Stimulated activated CD4-positive, alpha-beta T cell treated with anti-CD3 and anti-CD28 coated beads, Interleukin-12 subunit alpha, Interleukin-12 subunit beta, amount 100 ng/mL, for 4 hours (primary cell): Measurements from ENCODE around the gene CDCA4.
"Not testable (repeated sequence)": the region's sequence is repeated elsewhere in the genome, so short reads cannot be mapped to it uniquely, and the experiment has no call there.

Experiments
- DNase-seq: peaks from one replicate; pipeline ENCODE4 v3.0.0-alpha.2; 2020

CDCA4 gene

GRCh38 chr14:105030836-105031396 is 10.0 kb upstream of the CDCA4 start:
- no peak for DNase-seq

- no peak for DNase-seq
Observed at GRCh38 chr14:105030194-105030593, 9.3 kb upstream of the CDCA4 start.

DNA sequence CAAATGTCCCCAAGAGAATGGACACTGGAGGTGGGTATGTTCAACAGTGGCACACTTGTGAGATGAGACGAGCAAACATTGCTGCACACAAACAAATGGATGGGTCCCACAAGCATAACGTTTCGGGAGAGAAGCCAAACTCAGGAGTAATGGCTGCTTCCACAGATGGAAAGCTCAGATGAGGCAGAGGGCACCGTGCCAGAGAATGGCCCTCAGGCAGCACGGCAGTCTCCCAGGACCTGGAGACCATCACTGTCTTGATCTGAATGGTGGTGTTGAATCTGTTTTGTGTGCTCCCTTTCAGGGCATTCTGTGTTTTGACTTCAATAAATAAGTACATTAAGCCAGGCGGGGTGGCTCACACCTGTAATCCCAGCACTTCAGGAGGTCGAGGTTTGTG is 8.5 kb upstream of the CDCA4 start:
- no peak for DNase-seq

DNA sequence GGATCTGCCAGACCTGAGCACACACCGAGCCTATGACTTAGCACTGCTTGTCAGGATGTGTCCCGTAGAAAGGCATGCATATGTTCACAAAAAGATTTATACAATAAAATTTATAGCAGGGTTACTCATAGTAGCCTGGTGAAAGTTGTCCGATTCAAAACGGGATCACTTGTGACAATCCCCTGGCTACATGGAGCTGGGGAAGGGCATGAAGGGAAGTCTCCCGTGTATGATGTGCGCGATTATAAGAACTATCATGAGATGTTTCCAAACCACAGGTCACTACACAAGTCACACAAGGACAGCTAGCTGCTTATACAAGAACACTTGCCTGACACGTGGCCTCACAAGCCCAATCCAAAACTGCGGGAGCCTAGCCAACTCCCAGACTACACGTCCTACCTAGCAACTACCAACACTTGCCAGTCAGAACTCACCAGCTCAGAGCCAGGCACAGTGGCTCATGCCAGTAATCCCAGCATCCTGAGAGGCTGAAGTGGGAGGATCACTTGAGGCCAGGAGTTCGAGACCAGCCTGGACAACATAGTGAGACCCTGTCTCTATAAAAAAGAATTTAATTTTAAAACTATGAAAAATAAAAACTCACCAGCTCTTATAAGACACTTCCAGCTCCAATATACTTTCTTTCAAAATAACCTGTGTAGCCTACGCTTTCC is 7.5 kb upstream of the CDCA4 start:
- DNase-seq, result no peak

- not testable (repeated sequence) for DNase-seq
Observed at GRCh38 chr14:105027718-105028117, 6.8 kb upstream of the CDCA4 start.

- no peak for DNase-seq
Observed at GRCh38 chr14:105026802-105027563, 6.1 kb upstream of the CDCA4 start.

GRCh38 chr14:105026033-105026785 is 5.3 kb upstream of the CDCA4 start:
- DNase-seq, result no peak

DNA sequence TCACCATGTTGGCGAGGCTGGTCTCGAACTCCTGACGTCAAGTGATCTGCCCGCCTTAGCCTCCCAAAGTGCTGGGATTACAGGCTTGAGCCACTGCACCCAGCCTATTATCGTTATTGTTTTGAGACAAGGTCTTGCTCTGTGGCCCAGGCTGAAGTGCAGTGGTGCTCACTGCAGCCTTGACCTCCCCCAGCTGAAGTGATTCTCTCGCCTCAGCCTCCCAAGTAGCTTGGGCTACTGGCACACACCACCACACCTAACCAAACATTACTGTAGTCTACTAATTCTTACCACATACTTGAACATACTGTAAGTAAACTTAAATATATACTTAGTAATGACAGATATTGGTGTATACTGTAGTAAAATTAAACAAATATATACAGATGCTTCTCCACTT is 4.5 kb upstream of the CDCA4 start:
- no peak for DNase-seq

- DNase-seq, result no peak
Observed at GRCh38 chr14:105023791-105024480, 3.1 kb upstream of the CDCA4 start.

- DNase-seq, result no peak
Observed at GRCh38 chr14:105023144-105023543, 2.3 kb upstream of the CDCA4 start.

- DNase-seq, result no peak
Observed at GRCh38 chr14:105022276-105022670, 1.4 kb upstream of the CDCA4 start.

DNA sequence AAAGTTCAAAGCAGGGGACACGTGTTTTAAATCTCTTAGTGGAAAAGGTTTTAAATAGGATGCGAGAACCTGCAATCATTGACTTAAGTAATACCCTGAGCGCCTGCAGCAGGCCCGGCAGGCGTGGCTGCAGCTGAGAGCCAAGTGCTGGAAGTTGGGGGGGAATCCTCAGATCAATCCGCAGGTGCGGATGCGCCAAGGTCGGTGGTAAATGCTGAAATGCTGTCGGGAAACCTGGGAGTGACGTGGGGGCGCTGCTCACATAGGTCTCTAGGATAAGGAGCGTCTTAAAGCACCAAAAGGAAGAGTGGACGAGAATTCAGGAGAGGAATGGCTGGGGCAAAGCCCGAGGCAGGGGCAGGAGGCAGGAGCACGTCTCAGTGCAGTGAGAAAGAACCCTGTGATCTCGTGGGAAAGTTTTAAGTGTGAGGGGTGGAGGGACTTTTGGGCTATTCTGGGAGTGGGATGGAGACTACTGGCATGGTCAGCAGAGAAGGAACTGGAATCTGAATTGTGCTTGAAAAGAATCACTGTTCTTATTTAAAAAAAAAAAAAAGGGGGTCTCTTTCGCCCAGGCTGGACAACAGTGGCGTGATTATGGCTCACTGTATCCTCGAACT is 883 bp upstream of the CDCA4 start:
- peak; percentile 45 for DNase-seq

DNA sequence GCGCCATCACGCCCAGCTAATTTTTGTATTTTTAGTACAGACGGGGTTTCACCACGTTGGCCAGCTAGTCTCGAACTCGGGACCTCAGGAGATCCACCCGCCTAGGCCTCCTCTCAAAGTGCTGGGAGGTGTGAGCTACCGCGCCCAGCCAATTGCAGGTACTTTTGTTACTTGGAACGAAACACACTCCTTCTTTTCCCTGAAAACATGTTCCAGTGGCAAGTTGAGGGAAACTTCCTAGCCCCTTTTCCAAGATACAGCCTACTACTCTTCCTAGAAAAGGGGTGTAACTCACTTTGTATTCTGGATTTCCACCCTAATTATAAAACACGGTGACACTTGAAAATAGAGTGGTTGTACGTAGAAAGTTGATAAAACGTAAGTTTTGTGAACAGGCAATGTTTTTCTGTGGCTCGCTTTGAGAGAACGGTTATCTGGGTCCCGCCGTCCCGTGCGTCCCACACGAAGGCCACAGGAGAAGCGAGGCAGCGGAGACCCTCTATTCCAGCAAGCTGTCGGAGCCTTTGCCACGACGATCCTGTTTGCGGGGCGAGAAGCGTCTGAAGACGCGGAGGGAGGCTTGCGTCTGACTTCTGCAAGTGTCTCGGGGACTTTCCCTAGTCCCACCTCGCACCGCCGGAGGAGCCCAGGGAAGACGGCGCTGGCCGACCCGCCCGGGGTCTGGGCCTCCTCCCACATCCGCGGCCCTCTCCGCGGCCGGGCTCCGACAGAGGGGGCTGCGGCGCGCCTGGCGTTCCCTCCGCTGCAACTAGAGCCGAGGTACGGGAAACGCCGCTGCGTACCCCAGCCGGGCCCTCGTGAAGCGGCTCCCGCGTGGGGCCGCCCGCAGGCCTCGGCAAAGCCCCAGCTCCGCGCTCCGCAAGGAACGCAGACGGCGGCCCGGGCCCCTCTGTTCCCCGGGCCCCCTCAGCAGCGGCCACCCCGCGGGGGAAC is 745 bp downstream of the CDCA4 start:
- peak; percentile 51 for DNase-seq

DNA sequence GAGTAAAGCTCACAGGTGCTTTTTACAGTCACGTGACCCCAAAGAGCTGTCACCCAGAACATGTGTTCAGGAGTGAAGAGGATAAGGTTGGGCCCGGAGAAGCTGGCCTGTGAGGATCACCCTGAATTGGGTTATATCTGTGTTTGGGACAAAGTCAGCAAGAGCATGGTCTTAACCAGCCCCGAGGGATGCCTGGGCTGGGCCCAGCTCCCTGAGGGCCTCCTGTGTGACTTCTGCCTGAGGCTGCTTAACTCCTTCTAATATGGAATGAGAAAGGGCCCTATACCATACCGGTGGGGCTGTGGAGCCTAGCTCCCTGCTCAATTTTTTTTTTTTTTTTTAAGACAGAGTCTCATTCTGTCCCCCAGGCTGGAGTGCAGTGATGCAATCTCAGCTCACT is 2.5 kb downstream of the CDCA4 start:
- DNase-seq, result no peak

DNA sequence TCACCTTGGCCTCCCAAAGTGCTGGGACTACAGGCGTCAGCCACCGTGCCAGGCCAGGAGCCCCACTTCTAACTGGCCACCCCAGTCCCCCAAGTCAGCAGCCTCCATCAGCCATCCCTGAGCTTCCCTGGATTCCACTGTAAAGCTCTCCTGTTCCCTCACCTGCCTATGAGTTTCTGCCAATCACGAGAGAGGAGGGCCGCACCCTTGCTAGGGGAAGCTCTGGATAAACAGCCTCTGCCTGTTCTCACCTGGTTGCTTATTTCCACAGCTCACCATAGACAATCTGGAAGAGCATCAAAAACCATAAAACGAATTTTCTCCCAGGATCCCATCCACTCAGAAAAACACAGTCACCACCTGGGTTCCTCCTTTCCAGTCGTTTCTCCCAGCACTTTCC is 5.0 kb downstream of the CDCA4 start:
- no peak for DNase-seq

DNA sequence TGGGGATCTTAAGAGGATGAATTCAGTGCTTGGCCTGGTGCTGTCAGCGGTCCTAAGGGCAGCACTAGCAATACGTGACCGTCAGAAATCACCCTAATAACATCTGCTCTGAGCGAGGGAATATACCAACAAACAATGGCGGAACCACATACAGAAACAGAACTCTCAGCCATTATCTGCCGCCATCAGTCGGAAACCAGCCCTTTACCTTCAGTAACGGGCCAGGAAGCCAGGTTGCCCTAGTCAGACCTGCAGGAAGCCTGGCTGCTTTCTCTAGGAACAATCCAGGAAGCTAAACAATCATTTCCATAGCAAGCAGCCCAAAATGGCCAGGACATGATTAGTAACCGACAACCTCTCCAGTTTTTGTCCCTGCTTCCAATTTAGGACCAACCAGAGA is 5.6 kb downstream of the CDCA4 start:
- no peak for DNase-seq

GRCh38 chr14:105014631-105015030 is 6.3 kb downstream of the CDCA4 start:
- no peak for DNase-seq

- DNase-seq, result no peak
Observed at GRCh38 chr14:105014032-105014431, 6.9 kb downstream of the CDCA4 start.

GRCh38 chr14:105013150-105013785 is 7.6 kb downstream of the CDCA4 start:
- DNase-seq, result no peak

- no peak for DNase-seq
Observed at GRCh38 chr14:105012171-105012985, 8.5 kb downstream of the CDCA4 start.
